Measurements from ENCODE around the gene SUN1. TPM values are rescaled to one million over a fixed set of nuclear protein-coding genes. Genes with fewer than 3 reads are reported as not detected.

The SUN1 gene
- total and polyA plus RNA-seq, 2 donors (not counting 3 experiments of a cell fraction or from before 2014, with no cell fraction given): 158 to 410 TPM

DNA sequence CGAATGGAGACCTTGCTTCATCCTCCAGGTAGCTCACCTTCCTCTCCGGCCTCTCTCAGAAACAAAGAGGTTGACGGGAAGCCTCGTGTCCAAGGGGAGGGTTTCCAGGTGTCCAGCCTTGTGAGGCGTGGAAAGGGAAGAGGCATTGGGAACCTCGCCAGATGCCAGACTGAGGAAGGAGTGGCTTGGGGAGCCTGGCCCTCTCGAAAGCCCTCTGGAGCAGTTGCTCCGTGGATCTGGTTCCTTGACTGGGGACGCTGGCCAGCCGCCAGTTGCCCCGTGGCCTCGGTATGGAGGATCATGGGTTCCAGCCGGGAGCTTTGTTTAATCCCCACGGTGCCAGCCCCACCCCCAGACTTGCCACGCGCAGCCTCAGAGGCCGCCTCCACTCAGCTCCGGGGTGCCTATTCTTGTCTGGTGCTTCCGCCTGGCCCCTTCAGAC, 30.3 kb upstream of the SUN1 start:
- Histone ChIP-seq H3K27ac (ENCODE audit: insufficient read depth, low read depth, low read length) (no peak overlapping the region), H3K4me3 (replicated peaks in 1 of 3; ENCODE audit: insufficient read depth in 1 of 3, low read depth in 1 of 3, low read length in 3 of 3) (no peak overlapping the region), H3K27me3 (ENCODE audit: control insufficient read depth in 2 of 2, insufficient read depth in 2 of 2, low read length in 2 of 2) (no peaks in the 10 kb centered on the region), H3K36me3 (ENCODE audit: control insufficient read depth in 2 of 2, extremely low read depth in 1 of 2, insufficient read depth in 2 of 2, low read length in 2 of 2) (no peaks in the 10 kb centered on the region), H2AFZ (ENCODE audit: low read depth, low read length) (no peak overlapping the region), H3K4me1 (ENCODE audit: control insufficient read depth, extremely low read depth, insufficient read depth, low read length) (peaks cover 7% of the 10 kb centered on the region), H3K9me1 (replicated peaks; ENCODE audit: control insufficient read depth, extremely low read depth, insufficient read depth, low read length) (no peaks in the 10 kb centered on the region), H3K9me3 (replicated peaks; ENCODE audit: control insufficient read depth, insufficient read depth, low read length) (no peaks in the 10 kb centered on the region), H3K9ac (replicated peaks; ENCODE audit: extremely low read depth, insufficient read depth, low read length) (no peak overlapping the region), H4K20me1 (replicated peaks; ENCODE audit: control insufficient read depth, extremely low read depth, insufficient read depth, low read length) (no peaks in the 10 kb centered on the region), H3K79me2 (ENCODE audit: control insufficient read depth, insufficient read depth, low read length) (no peaks in the 10 kb centered on the region), H3K4me2 (ENCODE audit: insufficient read depth, low read length) (no peak overlapping the region)
- no peak for FAIRE-seq
- no peak for DNase-seq (ENCODE audit: low read depth, low spot score)
- POLR2A ChIA-PET: interaction anchor here (0.6 kb wide), 1 partner anchor 174 kb away, joined by 9 read pairs; the partner anchor contains the start of gene COX19
- CTCF ChIA-PET: interaction anchor here (1.3 to 1.4 kb wide), 2 partner anchors 12 to 34 kb away, joined by 3 read pairs; no protein-coding TSS in a partner anchor
- dilution Hi-C loops (cut with MboI; ENCODE audit: extremely low pct_ligation_motif_present, low sequenced_read_pairs): no loop called here
- TF ChIP-seq MYC (IDR thresholded peaks at IDR 0.05; ENCODE audit: low read depth, low read length): no peak
- TF ChIP-seq, protein P1, sequence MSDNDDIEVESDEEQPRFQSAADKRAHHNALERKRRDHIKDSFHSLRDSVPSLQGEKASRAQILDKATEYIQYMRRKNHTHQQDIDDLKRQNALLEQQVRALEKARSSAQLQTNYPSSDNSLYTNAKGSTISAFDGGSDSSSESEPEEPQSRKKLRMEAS (IDR thresholded peaks at IDR 0.05; ENCODE audit: insufficient read depth, insufficient read length): no peak
- no peak for TF ChIP-seq FOS (IDR thresholded peaks at IDR 0.05; ENCODE audit: borderline replicate concordance, insufficient read depth, low read length)
- no peak for TF ChIP-seq GATA2 (IDR thresholded peaks at IDR 0.05; ENCODE audit: insufficient read depth, insufficient read length, low read depth, low read length)
- TF ChIP-seq JUN (IDR thresholded peaks at IDR 0.05; ENCODE audit: borderline replicate concordance, insufficient read depth, insufficient read length, low read depth): no peak
- no peak for TF ChIP-seq POLR2A (IDR thresholded peaks at IDR 0.05; ENCODE audit: low read depth, low read length)
- TF ChIP-seq, protein P2, sequence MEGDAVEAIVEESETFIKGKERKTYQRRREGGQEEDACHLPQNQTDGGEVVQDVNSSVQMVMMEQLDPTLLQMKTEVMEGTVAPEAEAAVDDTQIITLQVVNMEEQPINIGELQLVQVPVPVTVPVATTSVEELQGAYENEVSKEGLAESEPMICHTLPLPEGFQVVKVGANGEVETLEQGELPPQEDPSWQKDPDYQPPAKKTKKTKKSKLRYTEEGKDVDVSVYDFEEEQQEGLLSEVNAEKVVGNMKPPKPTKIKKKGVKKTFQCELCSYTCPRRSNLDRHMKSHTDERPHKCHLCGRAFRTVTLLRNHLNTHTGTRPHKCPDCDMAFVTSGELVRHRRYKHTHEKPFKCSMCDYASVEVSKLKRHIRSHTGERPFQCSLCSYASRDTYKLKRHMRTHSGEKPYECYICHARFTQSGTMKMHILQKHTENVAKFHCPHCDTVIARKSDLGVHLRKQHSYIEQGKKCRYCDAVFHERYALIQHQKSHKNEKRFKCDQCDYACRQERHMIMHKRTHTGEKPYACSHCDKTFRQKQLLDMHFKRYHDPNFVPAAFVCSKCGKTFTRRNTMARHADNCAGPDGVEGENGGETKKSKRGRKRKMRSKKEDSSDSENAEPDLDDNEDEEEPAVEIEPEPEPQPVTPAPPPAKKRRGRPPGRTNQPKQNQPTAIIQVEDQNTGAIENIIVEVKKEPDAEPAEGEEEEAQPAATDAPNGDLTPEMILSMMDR (IDR thresholded peaks at IDR 0.05; ENCODE audit: extremely low read depth in 1 of 2, insufficient read depth in 1 of 2, low read depth in 1 of 2, low read length in 2 of 2): no peak
- TF ChIP-seq POLR2AphosphoS5 (IDR thresholded peaks at IDR 0.05; ENCODE audit: insufficient read depth, low read depth, low read length): no peak
- TF ChIP-seq EZH2 (IDR thresholded peaks at IDR 0.05; ENCODE audit: borderline replicate concordance, low read depth, low read length, severe bottlenecking): no peak
- no TSS peak for BruUV-seq (replicated peaks)
- intact Hi-C loops (cut with micrococcal nuclease): no loop called here

Measured in endothelial cell of umbilical vein (primary cell).